Heart left ventricle (tissue), 13 donors: ENCODE data around the gene MAPKAPK5.

Experiments used
- POLR2A ChIP-seq, 2 donors: fragments of 450-650 bp; IDR thresholded peaks; one replicate each; pipeline ENCODE4 v1.6.1; 2017; ENCODE audit warnings: antibody characterized with exemption in 2 of 2, mild to moderate bottlenecking in 2 of 2, moderate library complexity in 2 of 2
- TF ChIP-seq, protein P1 (sequence below), 12 donors: fragments of 200-600 bp; sonication (generic) in 4 of 12; IDR thresholded peaks; one replicate each; pipeline versions ENCODE4 v1.5.0 to v1.8.0; 2018 to 2022; ENCODE audit warnings: antibody characterized with exemption in 12 of 12, mild to moderate bottlenecking in 5 of 12
- donor health status: ischemic (EF 13 %, LVEDD 7.1; RV severe dilation, severe dysfunction).
- donor health status: DM: no; HTN: yes; CAD: no.
- donor health status: DM: no; HTN: no; CAD: no.
- donor health status: ischemic (EF 25% LVEDD 6.9; RV normal size, moderate dysfunction).
- donor health status: ischemic (EF 25% LVEDD 5.7; RV mildly dilated, moderate dysfunction).
- donor health status: ischemic (EF 35%, LVEDD 5.7; RV mildly dilated, moderate dysfunction).
- donor health status: nonischemic (EF 11% LVEDD 7.7; RV severe dilation, severe dysfunction).
- donor health status: DM: yes; HTN: yes; CAD: no.
- donor health status: PGD.
- donor health status: ischemic (EF 29% LVEDD 5.4; RV normal size, mild dysfunction).
- donor health status: nonischemic (EF 23%, LVEDD 6.1; RV moderate dilation, normal function).

DNA sequence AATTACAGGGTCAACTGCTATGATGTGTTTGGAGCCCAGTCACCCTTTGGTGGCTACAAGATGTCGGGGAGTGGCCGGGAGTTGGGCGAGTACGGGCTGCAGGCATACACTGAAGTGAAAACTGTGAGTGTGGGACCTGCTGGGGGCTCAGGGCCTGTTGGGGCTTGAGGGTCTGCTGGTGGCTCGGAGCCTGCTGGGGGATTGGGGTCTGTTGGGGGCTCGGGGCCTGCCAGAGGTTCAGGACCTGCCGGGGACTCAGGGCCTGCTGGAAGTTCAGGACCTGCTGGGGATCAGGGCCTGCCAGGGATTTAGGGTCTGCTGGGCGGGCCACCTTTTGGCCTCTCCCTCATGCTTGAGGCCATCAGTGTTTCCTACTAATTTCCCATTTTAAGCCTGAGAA is 38.2 kb upstream of the MAPKAPK5 start:
- TF ChIP-seq, protein P1, sequence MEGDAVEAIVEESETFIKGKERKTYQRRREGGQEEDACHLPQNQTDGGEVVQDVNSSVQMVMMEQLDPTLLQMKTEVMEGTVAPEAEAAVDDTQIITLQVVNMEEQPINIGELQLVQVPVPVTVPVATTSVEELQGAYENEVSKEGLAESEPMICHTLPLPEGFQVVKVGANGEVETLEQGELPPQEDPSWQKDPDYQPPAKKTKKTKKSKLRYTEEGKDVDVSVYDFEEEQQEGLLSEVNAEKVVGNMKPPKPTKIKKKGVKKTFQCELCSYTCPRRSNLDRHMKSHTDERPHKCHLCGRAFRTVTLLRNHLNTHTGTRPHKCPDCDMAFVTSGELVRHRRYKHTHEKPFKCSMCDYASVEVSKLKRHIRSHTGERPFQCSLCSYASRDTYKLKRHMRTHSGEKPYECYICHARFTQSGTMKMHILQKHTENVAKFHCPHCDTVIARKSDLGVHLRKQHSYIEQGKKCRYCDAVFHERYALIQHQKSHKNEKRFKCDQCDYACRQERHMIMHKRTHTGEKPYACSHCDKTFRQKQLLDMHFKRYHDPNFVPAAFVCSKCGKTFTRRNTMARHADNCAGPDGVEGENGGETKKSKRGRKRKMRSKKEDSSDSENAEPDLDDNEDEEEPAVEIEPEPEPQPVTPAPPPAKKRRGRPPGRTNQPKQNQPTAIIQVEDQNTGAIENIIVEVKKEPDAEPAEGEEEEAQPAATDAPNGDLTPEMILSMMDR (IDR thresholded peaks at IDR 0.05) = no peak
- TF ChIP-seq POLR2A (IDR thresholded peaks at IDR 0.05) = no peak
